ENCODE data around the gene ILK. TPM values are rescaled to one million over a fixed set of nuclear protein-coding genes. Genes with fewer than 3 reads are reported as not detected.

The ILK gene
- total RNA-seq, 1 experiment from 2014 or later = 92.3 TPM

DNA sequence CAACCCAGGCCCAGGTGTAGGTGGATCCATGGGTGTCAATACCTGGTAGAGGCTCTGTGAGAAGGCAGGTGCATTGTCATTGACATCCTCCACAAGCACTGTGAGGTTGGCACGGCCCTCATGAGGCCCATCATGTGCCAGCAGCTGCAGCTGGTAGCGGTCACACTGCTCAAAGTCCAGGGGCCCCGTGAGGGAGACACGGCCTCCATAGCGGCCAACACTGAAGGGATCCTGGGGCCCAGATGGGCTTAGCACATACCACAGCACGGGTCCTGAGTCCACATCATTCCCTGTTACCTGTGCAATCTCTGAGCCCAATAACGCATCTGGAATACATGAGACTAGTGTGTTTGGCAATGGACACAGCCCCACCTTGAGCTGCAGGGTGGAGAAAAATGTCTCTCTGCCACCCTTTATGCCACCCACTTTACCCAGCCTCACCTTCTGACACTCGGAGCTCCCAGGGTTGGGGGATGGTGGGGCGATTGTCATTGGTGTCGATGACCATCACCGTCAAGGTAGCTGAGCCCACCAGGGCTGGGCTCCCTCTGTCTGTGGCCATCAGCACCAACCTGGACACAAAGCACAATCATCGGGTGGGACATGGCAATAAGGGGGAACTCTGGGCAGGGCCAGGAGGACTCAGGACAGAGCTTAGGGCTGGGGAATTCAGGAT lies 21.7 kb downstream of the ILK start:
- no peak overlapping the region for H3K4me3 Mint-ChIP-seq (ENCODE audit: unreplicated experiment)
- no peaks in the 10 kb centered on the region for H3K36me3 Mint-ChIP-seq (ENCODE audit: insufficient read depth, unreplicated experiment)
- H3K27ac Mint-ChIP-seq (ENCODE audit: low read depth, unreplicated experiment) = no peak overlapping the region
- no peak for DNase-seq (ENCODE audit: unreplicated experiment)
- POLR2A ChIA-PET = interaction anchor here (0.7 kb wide), 1 partner anchor 10 kb away, joined by 3 read pairs; no protein-coding TSS in a partner anchor
- H3K27me3 Mint-ChIP-seq (ENCODE audit: insufficient read depth, unreplicated experiment) = no peaks in the 10 kb centered on the region
- H3K9me3 Mint-ChIP-seq (ENCODE audit: unreplicated experiment) = no peaks in the 10 kb centered on the region
- TF ChIP-seq, protein P1, sequence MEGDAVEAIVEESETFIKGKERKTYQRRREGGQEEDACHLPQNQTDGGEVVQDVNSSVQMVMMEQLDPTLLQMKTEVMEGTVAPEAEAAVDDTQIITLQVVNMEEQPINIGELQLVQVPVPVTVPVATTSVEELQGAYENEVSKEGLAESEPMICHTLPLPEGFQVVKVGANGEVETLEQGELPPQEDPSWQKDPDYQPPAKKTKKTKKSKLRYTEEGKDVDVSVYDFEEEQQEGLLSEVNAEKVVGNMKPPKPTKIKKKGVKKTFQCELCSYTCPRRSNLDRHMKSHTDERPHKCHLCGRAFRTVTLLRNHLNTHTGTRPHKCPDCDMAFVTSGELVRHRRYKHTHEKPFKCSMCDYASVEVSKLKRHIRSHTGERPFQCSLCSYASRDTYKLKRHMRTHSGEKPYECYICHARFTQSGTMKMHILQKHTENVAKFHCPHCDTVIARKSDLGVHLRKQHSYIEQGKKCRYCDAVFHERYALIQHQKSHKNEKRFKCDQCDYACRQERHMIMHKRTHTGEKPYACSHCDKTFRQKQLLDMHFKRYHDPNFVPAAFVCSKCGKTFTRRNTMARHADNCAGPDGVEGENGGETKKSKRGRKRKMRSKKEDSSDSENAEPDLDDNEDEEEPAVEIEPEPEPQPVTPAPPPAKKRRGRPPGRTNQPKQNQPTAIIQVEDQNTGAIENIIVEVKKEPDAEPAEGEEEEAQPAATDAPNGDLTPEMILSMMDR (IDR thresholded peaks at IDR 0.05; ENCODE audit: unreplicated experiment) = no peak
- CTCF ChIA-PET = interaction anchor here (0.7 kb wide), 1 partner anchor 58 kb away, joined by 3 read pairs; the partner anchor contains the start of gene MRPL17
- no peaks in the 10 kb centered on the region for H3K4me1 Mint-ChIP-seq (ENCODE audit: insufficient read depth, unreplicated experiment)
- no TSS peak for BruUV-seq (replicated peaks)
- intact Hi-C loops (cut with micrococcal nuclease) = no loop called here

DNA sequence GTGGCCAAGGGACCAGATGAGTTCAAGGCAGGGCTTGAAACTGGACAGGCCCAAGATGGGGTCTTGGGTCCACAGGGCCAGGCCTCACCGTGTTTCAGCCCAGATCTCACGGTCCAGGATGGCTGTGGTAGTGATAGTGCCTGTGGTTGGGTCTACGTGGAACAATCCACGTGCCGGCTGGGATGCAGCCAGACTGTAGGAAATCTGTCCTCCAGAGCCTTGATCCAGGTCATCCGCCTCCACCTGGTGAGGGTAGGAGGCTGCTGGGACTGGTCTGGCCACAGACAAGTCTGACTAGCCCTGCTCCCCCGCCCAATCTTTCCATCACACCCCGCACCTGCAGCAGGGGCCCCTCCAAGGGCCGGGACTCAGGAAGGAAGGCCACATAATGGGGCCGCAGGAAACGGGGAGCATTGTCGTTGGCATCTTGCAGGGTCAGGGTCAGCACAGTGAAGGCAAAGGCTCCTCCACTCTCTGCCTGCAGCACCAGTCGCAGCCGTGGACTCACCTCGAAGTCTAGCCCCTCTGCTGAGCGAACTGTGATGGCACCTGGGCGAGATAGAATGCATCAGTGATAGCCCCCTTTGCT lies 22.4 kb downstream of the ILK start:
- Mint-ChIP-seq H3K27me3 (ENCODE audit: insufficient read depth, unreplicated experiment) (no peaks in the 10 kb centered on the region), H3K4me1 (ENCODE audit: insufficient read depth, unreplicated experiment) (no peaks in the 10 kb centered on the region), H3K36me3 (ENCODE audit: insufficient read depth, unreplicated experiment) (no peaks in the 10 kb centered on the region), H3K4me3 (ENCODE audit: unreplicated experiment) (no peak overlapping the region), H3K27ac (ENCODE audit: low read depth, unreplicated experiment) (no peak overlapping the region), H3K9me3 (ENCODE audit: unreplicated experiment) (no peaks in the 10 kb centered on the region)
- POLR2A ChIA-PET = interaction anchor here (0.7 kb wide), 1 partner anchor 10 kb away, joined by 3 read pairs; no protein-coding TSS in a partner anchor
- BruUV-seq (replicated peaks) = no TSS peak
- intact Hi-C loops (cut with micrococcal nuclease) = no loop called here
- no peak for DNase-seq (ENCODE audit: unreplicated experiment)
- TF ChIP-seq, protein P1 (IDR thresholded peaks at IDR 0.05; ENCODE audit: unreplicated experiment) = no peak
- CTCF ChIA-PET = interaction anchor here (1.1 kb wide), 1 partner anchor 118 kb away, joined by 5 read pairs; no protein-coding TSS in a partner anchor

DNA sequence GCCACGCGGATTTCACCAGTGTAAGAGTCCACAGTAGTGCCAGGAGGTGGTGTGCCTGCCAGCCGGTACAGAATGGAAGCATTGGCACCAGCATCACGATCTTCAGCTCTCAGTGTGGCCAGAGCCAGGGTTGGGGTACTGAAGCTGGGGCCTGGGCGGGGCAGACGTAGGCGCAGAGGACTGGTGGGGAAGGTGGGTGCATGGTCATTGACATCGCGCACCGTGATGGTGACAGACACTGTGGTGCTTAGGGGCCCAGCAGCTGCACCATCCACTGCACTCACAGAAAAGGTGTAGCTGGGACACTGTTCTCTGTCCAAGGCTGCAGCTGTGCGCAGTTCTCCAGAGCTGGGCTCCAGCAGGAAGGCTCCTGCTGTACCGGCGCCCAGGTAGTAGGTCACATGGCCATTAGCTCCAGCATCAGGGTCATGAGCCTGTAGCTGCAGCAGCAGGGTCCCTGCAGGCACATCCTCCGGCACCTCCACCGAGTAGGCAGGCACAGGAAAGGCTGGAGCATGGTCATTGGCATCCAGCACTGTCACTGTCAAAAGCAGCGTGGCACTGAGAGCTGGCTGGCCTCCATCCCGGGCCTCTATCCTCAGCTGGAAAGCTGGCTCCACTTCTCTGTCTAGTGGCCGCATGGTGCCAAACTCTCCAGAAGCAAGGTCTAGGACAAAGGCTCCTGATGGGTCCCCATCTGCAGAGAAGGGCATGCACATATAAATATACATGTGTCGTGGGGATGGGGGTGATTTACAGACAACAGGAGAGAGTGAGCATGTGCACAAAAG lies 23.6 kb downstream of the ILK start:
- CTCF ChIA-PET = interaction anchor here (0.6 to 1.3 kb wide), 4 partner anchors 48 to 120 kb away, joined by 3 to 5 read pairs (median 3); no protein-coding TSS in a partner anchor

More for the DNA sequence above, 23.6 kb downstream of the ILK start:
- peak overlapping the region; percentile 0 for H3K4me3 Mint-ChIP-seq (ENCODE audit: unreplicated experiment)
- DNase-seq (ENCODE audit: unreplicated experiment) = no peak
- TF ChIP-seq, protein P1 (IDR thresholded peaks at IDR 0.05; ENCODE audit: unreplicated experiment) = no peak
- H3K9me3 Mint-ChIP-seq (ENCODE audit: unreplicated experiment) = no peaks in the 10 kb centered on the region
- POLR2A ChIA-PET = interaction anchor here (0.8 kb wide), 1 partner anchor 9 kb away, joined by 3 read pairs; no protein-coding TSS in a partner anchor
- H3K4me1 Mint-ChIP-seq (ENCODE audit: insufficient read depth, unreplicated experiment) = no peaks in the 10 kb centered on the region
- no TSS peak for BruUV-seq (replicated peaks)
- no peak overlapping the region for H3K27ac Mint-ChIP-seq (ENCODE audit: low read depth, unreplicated experiment)
- no peaks in the 10 kb centered on the region for H3K27me3 Mint-ChIP-seq (ENCODE audit: insufficient read depth, unreplicated experiment)
- no peaks in the 10 kb centered on the region for H3K36me3 Mint-ChIP-seq (ENCODE audit: insufficient read depth, unreplicated experiment)
- intact Hi-C loops (cut with micrococcal nuclease) = no loop called here
